GM18951 (cell line): Measurements from ENCODE around the gene EXOC3L2.

Source experiments
- POLR2A ChIP-seq: IDR thresholded peaks from 4 replicates; pipeline ENCODE4 v1.6.1; 2011; ENCODE audit warnings: mild to moderate bottlenecking; ENCODE audit not compliant: insufficient read length, insufficient read depth; ENCODE audit errors: extremely low read depth
- in situ Hi-C: fragments of 300-500 bp; cut with MboI; formaldehyde crosslinking; loops from one replicate; pipeline ENCODE4 v1.12.0; 2022; ENCODE audit warnings: low sequenced_read_pairs, mixed read lengths, inconsistent platforms; ENCODE audit not compliant: unreplicated experiment

EXOC3L2 gene

GRCh38 chr19:45245334-45245787, at the start of gene EXOC3L2:
Gene EXOC3L2, minus strand, starts transcription at chr19:45245407. Its CDS starts 6,362 bp downstream, at chr19:45239045.
- in situ Hi-C loops, result no loop called here
- no peak for TF ChIP-seq POLR2A

GRCh38 chr19:45294291-45295029, 49.3 kb upstream of the EXOC3L2 start:
- in situ Hi-C loops, result no loop called here
- TF ChIP-seq POLR2A, result no peak

- in situ Hi-C loops, result no loop called here
- no peak for TF ChIP-seq POLR2A
These were observed 48.5 kb upstream of the EXOC3L2 start for GRCh38 chr19:45293682-45294081.

- TF ChIP-seq POLR2A, result no peak
- in situ Hi-C loops, result no loop called here
These were observed 46.6 kb upstream of the EXOC3L2 start for GRCh38 chr19:45291834-45292233.

DNA sequence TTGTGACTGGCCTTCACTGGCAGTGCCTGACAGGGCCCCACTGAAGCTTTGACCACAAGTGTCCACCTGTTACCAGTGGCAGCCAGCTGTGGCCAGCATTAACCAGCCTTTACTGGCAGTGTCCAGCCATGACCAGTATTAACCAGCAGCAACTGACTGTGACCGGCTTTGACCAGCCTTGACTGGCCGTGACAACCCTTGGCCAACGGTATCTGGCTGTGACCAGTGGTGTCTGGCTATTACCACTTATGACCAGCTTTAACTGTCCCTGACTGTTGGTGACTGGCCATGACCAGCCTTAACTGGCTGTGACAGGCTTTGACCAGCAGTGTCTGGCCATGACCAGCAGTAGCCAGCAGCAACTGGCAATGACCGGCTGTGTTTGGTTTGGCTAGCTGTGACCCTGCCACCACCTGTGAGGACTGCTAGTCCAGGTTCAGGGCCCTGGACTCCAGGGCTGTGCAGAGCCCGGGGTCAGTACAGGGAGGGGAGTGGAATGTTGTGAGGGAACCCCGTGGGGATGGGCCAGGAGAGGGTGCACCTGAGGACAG, 45.2 kb upstream of the EXOC3L2 start:
- in situ Hi-C loops, result no loop called here
- no peak for TF ChIP-seq POLR2A

DNA sequence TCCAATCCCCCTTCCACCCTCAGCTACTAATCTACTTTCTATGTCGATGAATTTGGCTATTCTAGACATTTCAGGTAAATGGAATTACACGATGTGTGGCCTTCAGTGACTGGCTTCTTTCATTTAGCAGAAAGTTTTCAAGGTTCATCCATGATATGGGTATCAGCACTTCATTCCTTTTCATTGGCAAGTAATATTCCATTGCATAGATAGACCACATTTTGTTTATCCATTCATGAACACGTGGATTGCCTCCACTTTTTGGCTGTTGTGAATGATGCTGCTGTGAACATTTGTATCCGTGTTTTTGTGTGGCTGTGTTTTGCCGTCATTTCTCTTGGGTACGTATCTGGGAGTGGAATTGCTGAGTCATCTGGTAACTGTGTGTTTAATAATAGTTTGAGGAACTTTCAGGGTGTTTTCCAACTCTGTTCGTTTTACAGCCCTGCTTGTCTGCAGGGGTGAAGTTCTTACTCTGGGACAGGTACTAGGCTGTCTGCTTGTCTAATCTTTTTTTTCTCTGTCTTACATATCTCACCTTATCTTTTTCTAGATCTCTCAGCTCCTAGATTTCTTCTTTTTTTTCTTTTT, 38.3 kb upstream of the EXOC3L2 start:
- in situ Hi-C loops, result no loop called here
- TF ChIP-seq POLR2A, result no peak

DNA sequence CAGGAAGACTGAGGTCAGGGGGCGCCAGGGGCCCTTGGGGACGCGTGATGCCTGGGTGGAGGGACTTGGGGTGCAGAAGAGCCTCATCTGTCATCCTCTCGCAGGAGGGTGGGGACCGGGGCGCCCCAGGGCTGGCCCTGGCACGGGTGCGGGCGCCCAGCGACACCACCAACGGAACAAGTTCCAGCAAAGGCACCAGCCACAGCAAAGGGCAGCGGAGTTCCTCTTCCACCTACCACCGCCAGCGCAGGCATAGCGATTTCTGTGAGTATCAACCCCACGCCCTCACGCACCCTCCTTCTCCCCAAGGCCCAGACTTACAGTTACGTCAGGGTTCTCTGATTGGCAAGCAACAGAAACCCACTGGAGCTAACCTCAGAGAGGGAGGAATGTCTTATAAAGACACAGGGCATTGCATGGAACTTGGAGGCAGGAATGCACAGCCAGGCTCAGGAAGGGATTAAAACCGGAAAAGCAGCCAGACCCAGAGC, 35.3 kb upstream of the EXOC3L2 start:
- in situ Hi-C loops, result no loop called here
- no peak for TF ChIP-seq POLR2A

DNA sequence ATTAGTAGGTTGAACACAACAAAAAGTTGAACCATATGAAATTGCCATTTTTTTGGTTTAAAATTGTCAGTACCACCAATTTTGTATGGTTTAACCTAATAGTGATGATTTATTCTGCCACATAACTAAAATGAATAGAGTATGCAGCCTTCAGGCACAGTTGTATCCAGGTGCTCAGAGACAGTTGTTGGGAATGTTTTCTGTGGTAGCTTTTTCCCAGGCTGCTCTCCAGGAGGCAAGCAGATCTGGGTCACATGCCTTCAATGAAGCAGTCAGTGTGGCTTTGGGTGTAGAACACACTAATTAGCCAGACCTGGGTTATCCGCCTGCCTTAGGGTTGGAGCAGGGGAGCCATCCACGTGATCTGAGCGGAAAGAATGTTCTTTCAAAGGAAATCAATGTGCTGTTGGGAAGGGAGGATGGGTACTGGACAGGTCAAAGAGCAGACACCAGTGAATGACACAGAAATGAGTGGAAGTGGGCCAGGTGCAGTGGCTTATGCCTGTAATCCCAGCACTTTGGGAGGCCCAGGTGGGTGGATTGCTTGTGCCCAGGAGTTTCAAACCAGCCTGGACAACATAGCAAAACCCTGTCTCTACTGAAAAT, 34.5 kb upstream of the EXOC3L2 start:
- in situ Hi-C loops, result no loop called here
- TF ChIP-seq POLR2A, result no peak

GRCh38 chr19:45278087-45278486, 32.9 kb upstream of the EXOC3L2 start:
- in situ Hi-C loops, result no loop called here
- no peak for TF ChIP-seq POLR2A

GRCh38 chr19:45276284-45276687, 31.1 kb upstream of the EXOC3L2 start:
- in situ Hi-C loops, result no loop called here
- no peak for TF ChIP-seq POLR2A

DNA sequence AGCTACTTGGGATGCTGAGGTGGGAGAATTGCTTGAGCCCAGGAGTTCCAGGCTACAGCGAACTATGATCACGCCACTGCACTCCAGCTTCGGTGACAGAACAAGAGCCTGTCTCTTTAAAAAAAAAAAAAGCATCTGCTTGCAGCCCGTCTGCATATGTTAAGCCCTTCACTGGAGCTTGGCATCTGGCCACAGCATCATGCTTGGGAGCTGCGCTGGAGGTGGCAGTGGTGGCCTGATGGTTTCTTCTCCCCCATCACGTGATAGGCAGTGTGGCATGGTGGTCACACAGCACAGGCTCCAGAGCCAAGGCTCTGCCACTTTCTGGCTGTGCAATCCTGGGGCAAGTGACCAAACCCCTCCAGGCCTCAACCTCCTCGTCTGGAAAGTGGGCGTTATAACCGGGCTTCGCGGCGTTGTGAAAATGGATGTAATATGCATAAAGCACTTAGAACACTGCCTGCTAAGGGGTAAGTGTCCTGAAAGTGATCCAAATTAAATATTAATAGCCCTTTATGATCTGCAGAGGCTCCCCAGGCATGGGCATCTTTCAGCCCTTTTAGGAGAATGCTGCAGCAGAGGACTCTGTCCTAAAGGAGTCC, 30.3 kb upstream of the EXOC3L2 start:
- in situ Hi-C loops, result no loop called here
- no peak for TF ChIP-seq POLR2A

- in situ Hi-C loops, result no loop called here
- no peak for TF ChIP-seq POLR2A
These were observed 28.3 kb upstream of the EXOC3L2 start for GRCh38 chr19:45273521-45273855.

DNA sequence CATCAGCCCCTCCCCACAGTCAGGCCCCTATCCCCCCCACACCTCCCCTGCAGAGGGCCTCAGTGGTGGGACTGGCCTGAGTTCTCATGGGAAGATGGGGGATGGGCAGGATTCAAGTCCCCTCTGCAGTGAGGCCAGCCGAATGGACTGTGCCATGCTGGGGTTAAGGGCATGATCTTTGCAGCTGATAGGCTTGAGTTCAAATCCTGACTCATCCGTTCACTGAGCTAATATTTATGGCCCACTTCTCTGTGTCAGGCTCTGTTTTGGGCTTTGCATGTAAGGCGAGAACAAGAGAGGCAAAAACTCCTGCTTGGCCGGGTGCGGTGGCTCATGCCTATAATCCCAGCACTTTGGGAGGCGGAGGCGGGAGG, 26.5 kb upstream of the EXOC3L2 start:
- in situ Hi-C loops, result no loop called here
- no peak for TF ChIP-seq POLR2A
